Gastrocnemius medialis (tissue), 4 donors: Measurements from ENCODE around the gene KCNT1. TPM values are rescaled to one million over a fixed set of nuclear protein-coding genes. Genes with fewer than 3 reads are reported as not detected.

Experiments used
- ATAC-seq, 2 donors: fragments of 150-250 bp; one replicate each; pipeline ENCODE4 v1.9.1; 2016
- DNase-seq, 2 donors: peaks; one replicate each; pipeline ENCODE4 v3.0.0-alpha.2; 2019
- H3K27ac ChIP-seq, 4 donors: fragments of 200-600 bp; sonication (generic); 1 replicate in 1 of 4; 2 replicates in 3 of 4; pipeline ENCODE4 v1.5.1; 2016 to 2018; ENCODE audit warnings: mild to moderate bottlenecking in 2 of 4, moderate library complexity in 1 of 4
- H3K27me3 ChIP-seq, 3 donors: fragments of 200-600 bp; sonication (generic) in 2 of 3; 1 replicate in 1 of 3; 2 replicates in 2 of 3; pipeline versions ENCODE4 v1.5.1 to v1.6.0; 2016 to 2019; ENCODE audit warnings: mild to moderate bottlenecking in 1 of 3, moderate library complexity in 1 of 3
- H3K36me3 ChIP-seq, 2 donors: fragments of 200-600 bp; sonication (generic) in 1 of 2; one replicate each; pipeline ENCODE4 v1.5.1; 2017 to 2018
- H3K4me1 ChIP-seq, 2 donors: fragments of 200-600 bp; sonication (generic) in 1 of 2; one replicate each; pipeline ENCODE4 v1.5.1; 2016 to 2017; ENCODE audit warnings: mild to moderate bottlenecking in 2 of 2
- H3K4me3 ChIP-seq, 4 donors: fragments of 200-600 bp; sonication (generic) in 3 of 4; 1 replicate in 1 of 4; 2 replicates in 3 of 4; pipeline ENCODE4 v1.5.1; 2016 to 2019; ENCODE audit warnings: mild to moderate bottlenecking in 2 of 4
- H3K9me3 ChIP-seq, 3 donors: fragments of 200-600 bp; sonication (generic) in 2 of 3; 1 replicate in 1 of 3; 2 replicates in 2 of 3; pipeline ENCODE4 v1.5.1; 2016 to 2019
- POLR2A ChIP-seq, 2 donors: fragments of 450-650 bp; IDR thresholded peaks; one replicate each; pipeline ENCODE4 v1.6.1; 2017; ENCODE audit warnings: antibody characterized with exemption in 2 of 2, mild to moderate bottlenecking in 2 of 2, moderate library complexity in 2 of 2
- in situ Hi-C, 4 donors: fragments of 200-750 bp; cut with MboI; loops; one replicate each; pipeline versions ENCODE4 v1.15.0 to v1.8.0; 2017; ENCODE audit warnings: low sequenced_read_pairs in 4 of 4
- intact Hi-C: fragments of 100-400 bp; cut with DNase I; formaldehyde crosslinking; loops from one replicate; pipeline ENCODE4 v1.15.1; 2023; ENCODE audit warnings: low total_unique reads
- total RNA-seq, 4 donors: library from RNA; depleted of rRNA; stranded (reverse); fragments of >200 nt; gene quantifications; one replicate each; pipeline versions ENCODE4 v1.1.0 to v1.2.3, GENCODE V29; 2016
- TF ChIP-seq, protein P1 (sequence below), 5 experiments: fragments of 450-650 bp in 3 of 5; fragments of 200-600 bp in 2 of 5; sonication (generic) in 2 of 5; IDR thresholded peaks in 4 of 5; conservative IDR thresholded peaks in 1 of 5; 1 replicate in 4 of 5; 2 replicates in 1 of 5; pipeline ENCODE4 v1.5.1; 2016 to 2019; ENCODE audit warnings: antibody characterized with exemption in 5 of 5, mild to moderate bottlenecking in 3 of 5, moderate library complexity in 3 of 5

The KCNT1 gene
- total RNA-seq, 4 donors from 2014 or later: 2.3 to 8.7 (median 5.3) TPM

DNA sequence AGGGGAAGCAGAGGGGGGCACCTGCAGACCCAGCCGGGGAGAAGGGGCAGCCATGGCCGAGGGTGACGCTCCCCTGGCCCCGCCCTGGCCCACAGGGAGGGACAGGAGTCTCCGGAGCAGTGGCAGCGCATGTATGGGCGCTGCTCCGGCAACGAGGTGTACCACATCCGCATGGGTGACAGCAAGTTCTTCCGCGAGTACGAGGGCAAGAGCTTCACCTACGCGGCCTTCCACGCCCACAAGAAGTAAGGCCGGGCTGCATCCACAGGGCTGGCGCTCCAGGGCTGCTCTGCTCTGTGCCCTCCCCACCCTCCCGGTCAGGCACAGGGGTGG lies 68.2 kb downstream of the KCNT1 start:
- no peaks in the 10 kb centered on the region for H3K4me1 ChIP-seq
- no peaks in the 10 kb centered on the region for H3K9me3 ChIP-seq
- intact Hi-C loops: no loop called here
- H3K4me3 ChIP-seq: no peak overlapping the region
- H3K36me3 ChIP-seq: no peaks in the 10 kb centered on the region
- ATAC-seq (no peak), DNase-seq (no peak)
- in situ Hi-C loops: no loop called here
- no peak overlapping the region for H3K27ac ChIP-seq
- TF ChIP-seq POLR2A (IDR thresholded peaks at IDR 0.05): no peak
- TF ChIP-seq, protein P1, sequence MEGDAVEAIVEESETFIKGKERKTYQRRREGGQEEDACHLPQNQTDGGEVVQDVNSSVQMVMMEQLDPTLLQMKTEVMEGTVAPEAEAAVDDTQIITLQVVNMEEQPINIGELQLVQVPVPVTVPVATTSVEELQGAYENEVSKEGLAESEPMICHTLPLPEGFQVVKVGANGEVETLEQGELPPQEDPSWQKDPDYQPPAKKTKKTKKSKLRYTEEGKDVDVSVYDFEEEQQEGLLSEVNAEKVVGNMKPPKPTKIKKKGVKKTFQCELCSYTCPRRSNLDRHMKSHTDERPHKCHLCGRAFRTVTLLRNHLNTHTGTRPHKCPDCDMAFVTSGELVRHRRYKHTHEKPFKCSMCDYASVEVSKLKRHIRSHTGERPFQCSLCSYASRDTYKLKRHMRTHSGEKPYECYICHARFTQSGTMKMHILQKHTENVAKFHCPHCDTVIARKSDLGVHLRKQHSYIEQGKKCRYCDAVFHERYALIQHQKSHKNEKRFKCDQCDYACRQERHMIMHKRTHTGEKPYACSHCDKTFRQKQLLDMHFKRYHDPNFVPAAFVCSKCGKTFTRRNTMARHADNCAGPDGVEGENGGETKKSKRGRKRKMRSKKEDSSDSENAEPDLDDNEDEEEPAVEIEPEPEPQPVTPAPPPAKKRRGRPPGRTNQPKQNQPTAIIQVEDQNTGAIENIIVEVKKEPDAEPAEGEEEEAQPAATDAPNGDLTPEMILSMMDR (IDR thresholded peaks at IDR 0.05 in 4 of 5, conservative IDR thresholded peaks at IDR 0.05 in 1 of 5): no peak
- H3K27me3 ChIP-seq: no peaks in the 10 kb centered on the region

DNA sequence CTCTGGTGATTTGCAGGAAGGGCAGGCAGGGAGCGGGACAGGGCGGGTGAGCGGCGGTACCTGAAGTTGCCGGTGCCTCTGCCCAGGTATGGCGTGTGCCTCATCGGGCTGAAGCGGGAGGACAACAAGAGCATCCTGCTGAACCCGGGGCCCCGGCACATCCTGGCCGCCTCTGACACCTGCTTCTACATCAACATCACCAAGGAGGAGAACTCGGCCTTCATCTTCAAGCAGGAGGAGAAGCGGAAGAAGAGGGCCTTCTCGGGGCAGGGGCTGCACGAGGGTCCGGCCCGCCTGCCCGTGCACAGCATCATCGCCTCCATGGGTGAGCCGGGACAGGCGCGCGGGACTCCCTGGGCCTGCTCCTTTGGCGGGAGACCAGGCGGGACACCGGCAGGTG lies 68.8 kb downstream of the KCNT1 start:
- no peaks in the 10 kb centered on the region for H3K4me1 ChIP-seq
- H3K27me3 ChIP-seq: no peaks in the 10 kb centered on the region
- no peak for DNase-seq
- TF ChIP-seq POLR2A (IDR thresholded peaks at IDR 0.05): no peak
- H3K36me3 ChIP-seq: no peaks in the 10 kb centered on the region
- no peak overlapping the region for H3K4me3 ChIP-seq
- H3K9me3 ChIP-seq: no peaks in the 10 kb centered on the region
- H3K27ac ChIP-seq: no peak overlapping the region
- in situ Hi-C loops: no loop called here
- intact Hi-C loops: no loop called here
- ATAC-seq: no peak

DNA sequence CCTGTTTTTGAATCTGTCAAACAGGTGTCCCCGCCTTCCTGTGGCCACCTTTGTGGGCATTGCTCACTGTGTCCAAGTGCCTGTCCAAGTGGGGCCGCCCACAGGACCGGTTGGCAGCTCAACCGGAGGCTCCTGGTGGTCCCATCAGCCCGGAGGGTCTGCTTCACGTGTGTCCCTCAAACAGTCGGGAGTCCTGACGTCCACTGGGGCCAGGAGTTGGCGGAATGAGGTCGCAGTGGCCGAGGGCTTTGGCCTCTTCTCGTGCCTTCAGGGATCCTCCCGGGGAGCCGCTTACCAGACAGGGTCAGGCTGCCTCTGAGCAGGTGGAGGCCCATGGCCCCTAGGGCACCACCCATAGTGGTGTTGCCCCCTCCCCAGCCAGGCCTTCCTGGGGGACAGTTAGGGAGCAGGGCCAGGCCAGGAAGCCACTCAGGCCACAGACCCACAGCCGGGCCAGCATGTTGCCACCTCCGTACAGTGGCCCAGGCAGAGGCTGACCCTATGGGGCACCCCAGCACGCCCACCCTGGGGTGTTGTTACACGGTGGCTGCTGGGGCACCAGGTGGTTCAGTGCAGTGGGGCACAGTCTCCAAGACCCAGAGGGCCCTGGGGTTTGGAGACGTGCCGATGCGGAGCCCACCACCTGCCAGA lies 69.5 kb downstream of the KCNT1 start:
- TF ChIP-seq, protein P1 (IDR thresholded peaks at IDR 0.05 in 4 of 5, conservative IDR thresholded peaks at IDR 0.05 in 1 of 5): no peak
- no peak for TF ChIP-seq POLR2A (IDR thresholded peaks at IDR 0.05)
- intact Hi-C loops: no loop called here
- in situ Hi-C loops: no loop called here

DNA sequence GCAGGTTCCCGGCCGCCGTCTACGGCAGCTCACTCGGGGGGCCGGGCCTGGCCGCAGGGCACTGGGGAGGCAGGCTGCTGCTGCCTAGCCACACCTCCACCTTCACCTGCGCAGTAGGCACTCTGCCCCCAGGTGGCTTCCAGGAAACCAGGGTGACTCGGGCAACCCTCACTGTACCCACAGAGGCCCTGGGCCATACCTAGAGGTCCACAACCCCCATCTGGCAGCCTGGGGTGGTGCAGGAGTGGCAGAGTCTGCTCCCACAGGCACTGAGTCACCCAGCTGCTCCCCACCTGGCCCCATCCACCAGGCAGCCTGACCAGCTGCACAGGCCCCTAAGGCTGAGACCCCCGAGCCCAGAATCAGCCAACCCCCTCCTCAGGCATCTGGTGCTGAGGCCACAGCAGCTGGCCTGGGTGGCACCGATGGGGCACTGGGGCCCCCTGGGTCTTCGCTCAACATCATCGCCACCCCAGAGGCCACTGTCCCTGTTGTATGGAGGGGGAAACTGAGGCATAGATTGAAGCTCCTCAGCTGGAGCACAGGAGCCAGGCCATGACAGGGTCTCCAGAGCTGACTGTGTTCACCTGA lies 70.2 kb downstream of the KCNT1 start:
- intact Hi-C loops (no loop called here), in situ Hi-C loops (no loop called here)
- ATAC-seq (no peak), DNase-seq (no peak)
- Histone ChIP-seq H3K4me1 (no peaks in the 10 kb centered on the region), H3K27me3 (no peaks in the 10 kb centered on the region), H3K36me3 (no peaks in the 10 kb centered on the region), H3K9me3 (no peaks in the 10 kb centered on the region), H3K4me3 (no peak overlapping the region), H3K27ac (no peak overlapping the region)
- TF ChIP-seq, protein P1 (IDR thresholded peaks at IDR 0.05 in 4 of 5, conservative IDR thresholded peaks at IDR 0.05 in 1 of 5): no peak
- no peak for TF ChIP-seq POLR2A (IDR thresholded peaks at IDR 0.05)

More for the DNA sequence above, 69.5 kb downstream of the KCNT1 start:
- H3K9me3 ChIP-seq: no peaks in the 10 kb centered on the region
- DNase-seq: no peak
- H3K36me3 ChIP-seq: no peaks in the 10 kb centered on the region
- no peak overlapping the region for H3K27ac ChIP-seq
- H3K27me3 ChIP-seq: no peaks in the 10 kb centered on the region
- H3K4me1 ChIP-seq: no peaks in the 10 kb centered on the region
- no peak for ATAC-seq
- H3K4me3 ChIP-seq: no peak overlapping the region

DNA sequence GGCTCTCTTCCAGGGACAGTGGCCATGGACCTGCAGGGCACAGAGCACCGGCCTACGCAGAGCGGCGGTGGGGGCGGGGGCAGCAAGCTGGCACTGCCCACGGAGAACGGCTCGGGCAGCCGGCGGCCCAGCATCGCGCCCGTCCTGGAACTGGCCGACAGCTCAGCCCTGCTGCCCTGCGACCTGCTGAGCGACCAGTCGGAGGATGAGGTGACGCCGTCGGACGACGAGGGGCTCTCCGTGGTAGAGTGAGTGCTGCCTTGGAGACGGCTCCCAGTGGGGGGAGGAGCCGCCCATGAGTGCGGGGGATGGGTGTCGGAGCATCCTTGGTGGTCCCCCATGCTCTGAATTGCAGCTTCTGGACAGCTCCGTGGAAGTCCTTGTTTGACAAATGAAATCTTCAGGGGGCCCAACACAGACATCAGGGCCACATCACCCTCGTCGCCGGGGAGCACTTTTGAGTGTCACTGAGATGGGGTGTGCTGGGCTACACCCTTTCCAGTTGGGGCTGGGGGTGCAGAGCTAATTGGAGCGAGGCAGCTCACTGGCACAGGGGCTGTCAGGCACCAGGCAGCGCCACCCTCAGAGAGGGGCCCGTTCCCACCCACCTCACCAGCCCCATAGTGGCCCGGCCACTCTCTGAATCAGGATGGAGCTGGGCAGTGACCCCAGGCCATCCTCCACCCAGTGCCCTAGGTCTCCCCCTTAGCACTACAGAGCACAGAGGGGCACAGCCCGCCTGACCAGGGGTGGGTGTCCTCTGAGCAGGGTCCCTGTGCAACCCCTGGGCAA lies 70.9 kb downstream of the KCNT1 start:
- Histone ChIP-seq H3K4me1 (no peaks in the 10 kb centered on the region), H3K36me3 (no peaks in the 10 kb centered on the region), H3K4me3 (no peak overlapping the region), H3K27ac (no peak overlapping the region), H3K27me3 (no peaks in the 10 kb centered on the region), H3K9me3 (no peaks in the 10 kb centered on the region)
- intact Hi-C loops (no loop called here), in situ Hi-C loops (no loop called here)
- TF ChIP-seq, protein P1 (IDR thresholded peaks at IDR 0.05 in 4 of 5, conservative IDR thresholded peaks at IDR 0.05 in 1 of 5): no peak
- no peak for TF ChIP-seq POLR2A (IDR thresholded peaks at IDR 0.05)
- ATAC-seq: no peak
- no peak for DNase-seq
